ENCODE data around the gene SEC63. TPM values are rescaled to one million over a fixed set of nuclear protein-coding genes. Genes with fewer than 3 reads are reported as not detected.
A peak's percentile ranks its signal among the peaks of the same experiment; 100 is the strongest.
"Not testable (repeated sequence)": the region's sequence is repeated elsewhere in the genome, so short reads cannot be mapped to it uniquely, and the experiment has no call there.

SEC63 gene
- total RNA-seq, 1 donor from 2014 or later: 311 TPM

GRCh38 chr6:107962723-107963122 is 4.7 kb upstream of the SEC63 start:
- H3K27ac Mint-ChIP-seq (ENCODE audit: unreplicated experiment): no peak overlapping the region
- peaks cover 5% of the 10 kb centered on the region for H3K27me3 Mint-ChIP-seq (ENCODE audit: unreplicated experiment)
- peaks cover 6% of the 10 kb centered on the region for H3K9me3 Mint-ChIP-seq (ENCODE audit: unreplicated experiment)
- H3K36me3 Mint-ChIP-seq (ENCODE audit: unreplicated experiment): no peaks in the 10 kb centered on the region
- no peak for TF ChIP-seq CTCF (IDR thresholded peaks at IDR 0.05; ENCODE audit: partially characterized antibody, unreplicated experiment)
- no peaks in the 10 kb centered on the region for H3K4me1 Mint-ChIP-seq (ENCODE audit: low read depth, unreplicated experiment)
- DNase-seq: no peak
- no peak overlapping the region for H3K4me3 Mint-ChIP-seq (ENCODE audit: unreplicated experiment)

- TF ChIP-seq CTCF (IDR thresholded peaks at IDR 0.05; ENCODE audit: partially characterized antibody, unreplicated experiment): no peak
- Mint-ChIP-seq H3K4me1 (ENCODE audit: low read depth, unreplicated experiment) (peaks cover 13% of the 10 kb centered on the region), H3K9me3 (ENCODE audit: unreplicated experiment) (peaks cover 22% of the 10 kb centered on the region), H3K27me3 (ENCODE audit: unreplicated experiment) (peaks cover 16% of the 10 kb centered on the region), H3K36me3 (ENCODE audit: unreplicated experiment) (no peaks in the 10 kb centered on the region), H3K4me3 (ENCODE audit: unreplicated experiment) (peak overlapping the region; percentile 83), H3K27ac (ENCODE audit: unreplicated experiment) (no peak overlapping the region)
- DNase-seq: no peak
Observed at GRCh38 chr6:107959392-107959791, 1.4 kb upstream of the SEC63 start.

- Mint-ChIP-seq H3K4me1 (ENCODE audit: low read depth, unreplicated experiment) (peaks cover 13% of the 10 kb centered on the region), H3K27me3 (ENCODE audit: unreplicated experiment) (peaks cover 16% of the 10 kb centered on the region), H3K27ac (ENCODE audit: unreplicated experiment) (peak overlapping the region; percentile 55), H3K4me3 (ENCODE audit: unreplicated experiment) (peak overlapping the region; percentile 83), H3K9me3 (ENCODE audit: unreplicated experiment) (peaks cover 22% of the 10 kb centered on the region)
- not testable (repeated sequence) for H3K36me3 Mint-ChIP-seq (ENCODE audit: unreplicated experiment); DNase-seq
Observed at GRCh38 chr6:107958689-107959362, 818 bp upstream of the SEC63 start.

- Mint-ChIP-seq H3K4me3 (ENCODE audit: unreplicated experiment) (peak overlapping the region; percentile 99), H3K36me3 (ENCODE audit: unreplicated experiment) (no peaks in the 10 kb centered on the region), H3K27me3 (ENCODE audit: unreplicated experiment) (peaks cover 16% of the 10 kb centered on the region), H3K27ac (ENCODE audit: unreplicated experiment) (peak overlapping the region; percentile 99), H3K4me1 (ENCODE audit: low read depth, unreplicated experiment) (peaks cover 13% of the 10 kb centered on the region), H3K9me3 (ENCODE audit: unreplicated experiment) (peaks cover 26% of the 10 kb centered on the region)
- DNase-seq: peak; percentile 43
- TF ChIP-seq CTCF (IDR thresholded peaks at IDR 0.05; ENCODE audit: partially characterized antibody, unreplicated experiment): no peak
Observed at GRCh38 chr6:107957308-107957908, 600 bp downstream of the SEC63 start.

GRCh38 chr6:107956586-107957307 is 1.3 kb downstream of the SEC63 start:
- Mint-ChIP-seq H3K4me1 (ENCODE audit: low read depth, unreplicated experiment) (peaks cover 13% of the 10 kb centered on the region), H3K9me3 (ENCODE audit: unreplicated experiment) (peaks cover 27% of the 10 kb centered on the region), H3K36me3 (ENCODE audit: unreplicated experiment) (no peaks in the 10 kb centered on the region), H3K4me3 (ENCODE audit: unreplicated experiment) (peak overlapping the region; percentile 99), H3K27me3 (ENCODE audit: unreplicated experiment) (peaks cover 16% of the 10 kb centered on the region), H3K27ac (ENCODE audit: unreplicated experiment) (peak overlapping the region; percentile 99)
- TF ChIP-seq CTCF (IDR thresholded peaks at IDR 0.05; ENCODE audit: partially characterized antibody, unreplicated experiment): no peak
- no peak for DNase-seq

Measured in glutamatergic neuron (in vitro differentiated cells).